ENCODE measurements around the gene SLC22A14.

SLC22A14 gene

DNA sequence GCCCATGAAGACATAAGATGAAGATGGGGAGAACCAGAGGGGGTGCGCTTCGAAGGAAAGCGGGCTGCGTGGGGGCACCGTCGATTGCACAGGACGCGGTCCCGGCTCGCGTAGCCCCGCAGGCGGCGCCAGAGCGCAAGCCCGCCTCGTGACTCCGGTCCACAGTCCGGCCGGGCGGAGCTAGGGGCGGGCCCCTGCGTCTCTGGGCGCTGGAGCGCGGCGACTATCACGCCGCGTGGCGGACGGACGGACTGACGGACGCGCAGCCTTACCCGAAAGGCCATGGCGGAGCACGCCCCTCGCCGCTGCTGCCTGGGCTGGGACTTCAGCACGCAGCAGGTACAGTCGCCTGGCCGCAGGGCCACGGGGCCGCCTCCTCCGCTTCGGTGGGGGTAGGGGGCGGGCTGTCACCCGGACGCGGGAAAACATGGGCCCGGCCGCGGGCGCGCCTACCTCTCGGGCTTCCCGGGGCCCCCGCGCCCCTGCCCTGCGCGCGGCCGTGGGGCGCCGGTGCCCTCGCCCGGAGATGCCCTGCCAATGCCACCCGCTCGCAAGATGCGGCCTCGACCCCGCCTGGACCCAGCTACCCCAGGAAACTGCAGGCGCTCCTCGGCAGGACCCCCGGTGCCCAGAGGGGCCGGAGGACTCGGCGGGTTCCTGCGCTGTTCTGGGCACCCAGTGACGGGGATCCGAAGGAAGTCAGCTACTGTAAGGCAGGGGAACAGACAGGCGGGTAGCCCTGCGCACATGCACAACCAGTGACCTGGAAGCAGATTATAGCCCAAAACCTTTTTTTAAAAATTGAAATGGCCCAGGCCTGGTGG is 64.7 kb downstream of the SLC22A14 start, which contains the start of gene XYLB:
Gene XYLB (plus strand): TSS at position 199 of the 824 bp plus-strand sequence. CDS start 84 bp downstream, at position 283.
- peak; percentile 36 for DNase-seq

DNA sequence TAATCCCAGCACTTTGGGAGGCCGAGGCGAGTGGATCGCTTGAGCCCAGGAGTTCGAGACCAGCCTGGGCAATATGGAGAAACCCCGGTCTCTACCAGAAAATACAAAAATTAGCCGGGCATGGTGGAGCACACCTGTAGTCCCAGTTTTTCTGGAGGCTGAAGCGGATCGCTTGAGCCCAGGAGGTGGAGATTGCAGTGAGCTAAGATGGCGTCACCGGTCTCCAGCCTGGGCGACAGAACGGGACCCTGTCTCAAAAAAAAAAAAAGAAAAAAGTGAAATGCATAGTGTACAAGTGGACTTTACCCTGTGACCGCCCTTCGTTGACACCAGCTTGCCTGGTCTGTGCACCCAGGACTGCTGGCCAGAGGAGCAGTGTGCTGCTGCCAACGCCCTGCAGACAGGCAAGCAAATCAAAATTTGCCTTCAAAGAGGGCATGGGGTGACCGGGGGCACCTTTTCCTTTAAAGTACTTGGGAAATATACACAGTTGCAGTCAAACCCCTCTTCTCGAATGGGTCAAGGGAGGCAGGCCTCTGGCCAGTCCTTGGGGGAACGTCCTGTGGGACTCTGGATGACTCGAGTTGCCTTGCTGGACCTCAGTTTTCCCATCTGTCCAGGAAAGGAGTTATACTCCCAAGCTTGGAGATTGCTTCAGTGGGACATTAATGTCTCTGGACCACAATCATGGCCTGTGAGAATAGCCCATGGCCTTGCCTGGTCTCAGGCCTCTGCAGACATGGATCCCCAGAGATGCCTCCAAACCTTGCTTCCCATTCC is 65.5 kb downstream of the SLC22A14 start:
- no peak for DNase-seq

DNA sequence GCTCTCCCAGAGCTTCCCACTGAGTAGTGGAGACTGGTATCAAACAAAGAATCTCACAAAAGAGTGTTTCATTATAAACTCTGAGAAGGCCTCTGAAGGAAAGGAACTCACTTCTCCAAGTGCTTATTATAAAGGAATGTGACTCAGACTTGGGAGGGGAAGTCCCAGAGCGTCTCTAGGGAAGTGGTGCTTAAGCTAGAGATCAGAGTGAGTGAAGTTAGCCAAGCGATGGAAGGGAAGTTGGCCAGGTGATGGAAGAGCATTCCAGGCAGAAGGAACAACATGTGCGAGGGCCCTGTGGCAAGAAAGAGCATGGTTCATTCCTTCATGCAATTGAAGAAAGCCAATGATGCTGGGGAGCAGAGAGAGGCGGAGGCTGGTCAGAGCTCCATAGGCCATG is 66.8 kb downstream of the SLC22A14 start:
- no peak for DNase-seq

DNA sequence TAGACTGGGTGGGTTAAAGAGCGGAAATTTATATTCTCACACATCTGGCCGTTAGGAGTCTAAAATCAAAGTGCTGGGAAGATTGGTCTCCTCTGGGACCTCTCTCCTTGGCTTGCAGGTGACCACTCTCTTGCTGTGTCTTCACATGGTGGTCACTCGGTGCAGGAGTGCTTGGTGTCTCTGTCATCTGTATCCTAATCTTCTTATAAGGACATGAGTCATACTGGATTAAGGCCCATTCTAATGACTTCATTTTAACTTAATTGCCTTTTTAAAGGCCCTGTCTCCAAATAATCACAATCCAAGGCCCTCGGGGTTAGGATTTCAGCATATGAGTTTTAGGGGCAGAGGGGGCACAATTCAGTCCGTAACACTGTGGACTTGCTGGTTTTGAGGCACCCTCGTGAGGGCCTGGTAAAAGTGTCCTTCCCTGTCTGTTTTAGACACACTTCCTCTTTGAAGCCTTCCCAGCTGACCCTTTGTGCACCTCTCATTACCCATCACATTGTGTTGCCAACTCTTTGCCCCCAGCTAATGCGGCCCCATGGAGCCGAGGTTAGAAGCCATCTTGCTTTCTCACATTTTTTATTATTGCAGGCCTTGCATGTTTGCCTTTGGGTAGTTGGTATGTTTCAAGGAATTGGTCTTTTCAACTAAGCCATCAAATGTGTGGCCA is 67.7 kb downstream of the SLC22A14 start:
- no peak for DNase-seq

DNA sequence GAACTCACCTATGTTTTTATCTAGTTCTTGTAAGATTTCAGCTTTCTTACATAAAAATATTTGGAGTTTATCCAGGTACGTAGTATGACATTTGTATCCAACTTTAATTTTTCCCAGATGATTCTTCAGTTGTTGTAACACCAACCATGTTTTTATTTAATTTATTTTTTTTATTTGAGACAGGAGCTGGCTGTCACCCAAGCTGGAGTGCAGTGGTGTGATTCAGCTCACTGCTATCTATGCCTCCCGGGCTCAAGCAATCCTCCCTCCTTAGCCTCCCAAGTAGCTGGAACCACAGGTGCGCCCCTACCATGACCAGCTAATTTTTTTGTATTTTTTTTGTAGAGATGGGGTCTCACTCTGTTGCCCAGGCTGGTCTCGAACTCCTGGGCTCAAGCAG is 71.1 kb downstream of the SLC22A14 start:
- no peak for DNase-seq

DNA sequence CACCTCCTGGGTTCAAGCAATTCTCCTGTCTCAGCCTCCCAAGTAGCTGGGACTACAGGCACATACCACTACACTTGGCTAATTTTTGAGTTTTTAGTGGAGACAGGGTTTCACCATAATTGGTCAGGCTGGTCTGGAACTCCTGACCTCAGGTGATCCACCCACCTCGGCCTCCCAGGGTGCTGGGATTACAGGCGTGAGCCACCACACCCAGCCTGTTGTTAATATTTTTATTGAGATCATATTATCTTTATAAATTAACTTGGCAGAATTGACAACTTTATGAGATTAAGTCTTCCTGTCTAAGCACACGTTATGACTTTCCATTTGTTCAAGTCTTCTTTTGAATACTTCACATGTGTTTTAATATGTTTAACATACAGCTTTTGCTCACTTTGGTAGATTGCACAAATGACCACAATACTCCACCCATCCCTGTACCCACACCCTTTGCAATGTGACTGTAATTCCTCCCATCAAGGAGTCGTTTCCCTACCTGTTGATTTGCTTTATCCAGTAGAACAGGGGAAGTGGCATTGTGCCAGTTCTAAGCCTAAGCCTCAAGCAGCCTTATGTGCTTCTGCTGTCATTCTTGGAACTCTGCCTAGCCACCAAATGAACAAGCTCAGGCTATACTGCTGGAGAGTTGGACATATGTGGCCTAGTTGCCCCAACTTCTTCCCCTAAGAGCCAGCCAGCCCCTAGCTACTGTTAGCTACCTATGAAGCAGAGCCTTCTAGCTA is 72.7 kb downstream of the SLC22A14 start:
- DNase-seq, result peak; percentile 79

DNA sequence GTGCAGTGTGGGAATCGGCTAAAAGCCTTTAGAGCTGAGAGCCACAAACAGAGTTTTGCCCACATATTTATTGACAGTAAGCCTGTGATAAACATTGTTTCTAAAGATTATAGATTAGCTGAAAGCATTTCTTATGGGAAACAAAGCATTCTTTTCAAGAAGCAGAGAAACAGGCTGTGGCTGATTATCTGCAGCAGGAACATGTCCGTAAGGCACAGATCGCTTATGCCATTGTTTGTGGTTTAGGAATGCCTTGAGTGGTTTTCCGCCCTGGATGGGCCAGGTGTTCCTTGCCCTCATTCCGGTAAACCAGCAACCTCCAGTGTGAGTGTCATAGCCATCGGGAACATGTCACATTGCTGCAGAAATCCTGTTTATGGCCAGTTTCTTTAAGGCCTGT is 76.9 kb downstream of the SLC22A14 start:
- no peak for DNase-seq

DNA sequence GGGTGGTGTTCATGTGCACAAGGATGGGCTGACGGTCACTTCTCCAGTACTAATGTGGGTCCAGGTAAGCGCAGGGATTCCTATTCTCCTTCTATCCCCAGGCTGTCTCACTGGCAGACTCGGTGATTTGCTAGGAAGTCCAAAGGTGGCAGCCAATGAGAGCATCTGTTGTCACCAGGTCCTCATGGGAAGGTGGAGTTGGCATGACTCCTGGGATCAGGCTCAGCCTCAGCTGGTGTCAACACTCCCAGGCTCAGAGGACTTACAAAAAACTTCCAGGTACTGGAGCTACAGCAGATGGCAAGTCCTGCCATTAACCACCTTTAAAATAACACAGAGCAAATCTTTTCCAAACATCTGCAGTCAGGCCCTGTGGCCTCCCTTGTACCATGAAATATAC is 78.3 kb downstream of the SLC22A14 start:
- no peak for DNase-seq

DNA sequence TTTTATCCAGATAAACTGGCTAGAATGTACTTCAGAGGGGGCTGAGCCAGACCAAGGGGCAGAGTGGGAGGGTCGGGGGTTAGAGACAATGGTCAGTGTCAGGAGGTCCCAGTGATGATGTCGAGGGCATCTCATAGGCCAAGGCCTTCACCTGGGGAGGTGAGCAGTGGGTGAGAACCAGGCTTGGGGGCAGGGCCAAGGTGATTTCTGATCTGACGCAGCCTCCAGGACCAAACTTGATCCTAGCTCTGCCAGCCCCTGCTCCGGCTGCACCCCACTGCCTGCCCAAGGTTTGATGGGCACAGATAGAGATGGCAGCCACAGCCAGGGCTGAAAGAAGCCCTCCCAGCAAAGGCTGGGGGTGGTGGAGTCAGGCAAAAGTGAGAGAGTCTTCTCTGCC is 79.4 kb downstream of the SLC22A14 start:
- no peak for DNase-seq

DNA sequence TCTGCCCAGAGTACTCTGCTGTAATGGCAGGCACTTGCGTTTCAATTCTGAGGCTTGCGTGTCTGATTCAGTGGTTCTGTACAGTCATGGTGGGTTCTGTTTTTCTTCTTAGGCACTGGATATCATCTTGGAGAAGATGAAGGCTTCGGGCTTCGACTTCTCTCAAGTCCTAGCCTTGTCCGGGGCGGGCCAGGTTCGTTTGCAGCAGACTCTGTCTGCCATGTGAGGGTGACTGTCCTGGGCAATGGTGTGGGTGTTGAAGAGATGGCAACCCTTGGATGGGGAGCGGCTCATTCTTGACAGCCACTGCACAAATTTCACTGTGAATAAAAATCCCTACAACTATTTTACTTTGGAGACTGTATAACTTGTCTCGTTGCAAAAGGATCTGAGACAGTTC is 80.7 kb downstream of the SLC22A14 start:
- no peak for DNase-seq

DNA sequence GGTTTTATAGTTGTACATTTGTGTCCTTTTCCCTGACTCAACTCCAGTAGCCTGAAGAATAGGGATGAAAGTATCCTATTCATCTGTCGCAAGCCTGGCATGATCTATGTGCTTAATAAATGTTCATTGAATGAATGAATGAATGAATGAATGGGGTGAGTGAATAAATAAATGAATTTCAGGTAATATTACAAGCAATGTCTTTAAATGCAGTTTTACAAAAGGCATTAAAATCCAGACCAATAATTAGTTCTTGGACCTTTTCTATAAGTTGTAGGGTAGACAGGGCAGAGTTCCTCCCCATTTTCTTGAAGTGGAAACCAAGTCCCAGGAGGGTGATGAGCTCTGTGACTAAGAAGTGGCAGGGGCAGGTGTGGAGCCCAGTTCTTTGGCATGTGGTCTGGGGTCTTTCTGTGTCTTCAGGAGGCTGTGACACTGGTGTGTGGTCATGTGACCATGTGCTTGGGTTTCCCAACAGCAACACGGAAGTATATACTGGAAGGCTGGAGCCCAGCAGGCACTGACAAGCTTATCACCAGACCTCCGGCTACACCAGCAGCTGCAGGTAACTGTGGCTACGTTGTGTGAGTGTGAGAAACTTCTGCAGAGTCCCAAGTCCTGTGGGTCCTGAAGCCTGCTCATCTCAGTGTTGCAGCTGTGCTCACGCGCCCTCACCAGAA is 82.8 kb downstream of the SLC22A14 start:
- no peak for DNase-seq

DNA sequence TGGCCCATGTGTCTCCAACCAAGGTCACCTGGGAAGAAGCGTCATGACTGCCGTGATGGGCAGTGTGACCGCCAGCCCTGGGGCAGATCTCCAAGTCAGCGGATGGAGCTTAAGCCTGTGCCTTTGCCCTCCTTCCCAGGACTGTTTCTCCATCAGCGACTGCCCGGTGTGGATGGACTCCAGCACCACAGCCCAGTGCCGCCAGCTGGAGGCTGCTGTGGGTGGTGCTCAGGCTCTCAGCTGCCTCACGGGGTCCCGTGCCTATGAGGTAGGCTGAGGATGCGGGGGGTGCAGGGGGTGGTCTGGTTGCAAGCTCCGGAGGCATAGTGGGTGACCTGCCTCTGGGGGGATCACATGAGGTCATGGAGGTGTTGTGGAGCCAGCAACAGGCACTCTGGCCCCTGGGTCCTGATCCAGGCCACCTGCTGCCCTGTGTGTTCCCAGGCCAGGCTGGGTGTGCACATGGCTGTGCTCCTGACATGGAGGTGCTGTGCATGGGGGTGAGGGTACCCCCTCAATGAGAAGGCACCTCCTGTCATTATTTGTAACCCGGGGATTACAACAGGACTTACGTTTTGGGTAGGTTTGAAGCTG is 83.5 kb downstream of the SLC22A14 start:
- DNase-seq, result no peak

DNA sequence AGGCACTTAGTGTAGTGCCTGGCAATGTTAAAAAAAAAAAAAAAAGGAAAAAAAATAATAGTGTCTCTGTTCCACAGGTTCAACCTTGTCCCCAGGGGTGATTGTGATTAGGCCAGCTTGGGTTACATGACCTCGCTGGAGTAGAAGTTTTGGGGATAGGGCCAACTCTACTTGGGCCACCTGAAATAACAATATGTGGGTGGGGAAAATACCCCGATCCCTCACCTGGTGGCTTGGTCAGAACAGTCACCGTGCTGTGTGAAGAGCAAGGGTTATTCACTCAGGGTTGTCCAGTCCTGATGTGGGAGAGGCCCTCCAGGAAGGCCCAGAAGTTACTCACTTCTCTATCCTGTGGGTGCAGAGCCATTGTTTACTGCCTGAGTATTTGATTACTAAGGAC is 84.0 kb downstream of the SLC22A14 start:
- DNase-seq, result no peak

DNA sequence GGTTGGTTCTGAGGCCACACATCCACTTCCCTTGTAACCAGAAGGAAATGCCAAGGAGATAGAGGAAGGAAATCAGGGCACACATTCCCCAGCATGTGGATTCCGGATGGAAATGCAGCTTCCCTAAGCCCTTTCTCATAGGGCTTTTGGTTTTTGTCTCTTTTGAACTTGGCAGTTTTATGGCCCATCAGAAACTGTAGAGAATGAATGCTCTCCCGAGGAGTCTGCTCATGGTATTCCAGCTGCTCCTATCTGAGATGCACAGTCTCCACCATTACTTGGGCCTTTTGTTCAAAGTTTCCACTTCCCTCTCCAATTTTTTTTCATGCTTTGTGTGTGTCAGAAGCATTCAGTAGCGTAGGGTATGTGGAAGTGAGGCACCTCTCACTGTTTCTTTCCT is 85.7 kb downstream of the SLC22A14 start:
- DNase-seq, result no peak

All from NCI-H2029 treated with DMSO at 0.1 percent for 48 hours (cell line).